HepG2 (cell line): ENCODE measurements around the gene NELFCD.

Source experiments
- BCL3 ChIP-seq: sonication (generic); formaldehyde crosslinking; IDR thresholded peaks from 2 replicates; pipeline ENCODE4 v1.5.1; 2020; ENCODE audit warnings: mild to moderate bottlenecking, missing genetic modification reagents, moderate library complexity
- CEBPB ChIP-seq: IDR thresholded peaks from 2 replicates; pipeline ENCODE4 v1.6.1; 2011; ENCODE audit warnings: low read depth, low read length, improper control_type of control experiment, borderline replicate concordance
- FOXP1 ChIP-seq, 2 experiments: fragments of 450-650 bp in 1 of 2; IDR thresholded peaks; 2 replicates each; pipeline ENCODE4 v1.6.1; 2017 to 2018; ENCODE audit warnings: antibody characterized with exemption in 1 of 2
- HNRNPUL1 ChIP-seq: fragments of 200-400 bp; formaldehyde crosslinking; IDR thresholded peaks from 2 replicates; pipeline ENCODE4 v1.6.1; 2017; ENCODE audit warnings: low read depth, mild to moderate bottlenecking, low read length, moderate library complexity
- MAX ChIP-seq: IDR thresholded peaks from 2 replicates; pipeline ENCODE4 v1.6.1; 2012; ENCODE audit warnings: inconsistent platforms
- POLR2AphosphoS5 ChIP-seq: IDR thresholded peaks from 2 replicates; pipeline ENCODE4 v1.6.1; 2012; ENCODE audit warnings: low read depth, low read length
- POLR2G ChIP-seq: fragments of 200-400 bp; formaldehyde crosslinking; IDR thresholded peaks from 2 replicates; pipeline ENCODE4 v1.6.1; 2018; ENCODE audit warnings: mild to moderate bottlenecking, low read depth, low read length, moderate library complexity
- RAD21 ChIP-seq: fragments of 450-650 bp; formaldehyde crosslinking; IDR thresholded peaks from 2 replicates; pipeline ENCODE4 v1.5.0; 2020; ENCODE audit warnings: mild to moderate bottlenecking
- RFX5 ChIP-seq: IDR thresholded peaks from 2 replicates; pipeline ENCODE4 v1.6.1; 2011; ENCODE audit warnings: low read depth, low read length, improper control_type of control experiment
- ZBTB1 ChIP-seq: sonication (generic); formaldehyde crosslinking; IDR thresholded peaks from 2 replicates; pipeline ENCODE4 v1.4.0; 2020; ENCODE audit warnings: missing genetic modification reagents, borderline replicate concordance
- ZNF337 ChIP-seq: sonication (generic); formaldehyde crosslinking; IDR thresholded peaks from 2 replicates; pipeline ENCODE4 v1.5.1; 2020; ENCODE audit warnings: missing genetic modification reagents, low read depth, mild to moderate bottlenecking, borderline replicate concordance
- ZNF549 ChIP-seq: sonication (generic); formaldehyde crosslinking; IDR thresholded peaks from 2 replicates; pipeline ENCODE4 v1.5.0; 2020; ENCODE audit warnings: missing genetic modification reagents
- ZNF577 ChIP-seq: sonication (generic); formaldehyde crosslinking; IDR thresholded peaks from 2 replicates; pipeline ENCODE4 v1.4.0; 2020; ENCODE audit warnings: mild to moderate bottlenecking, low read depth, missing genetic modification reagents, borderline replicate concordance
- ZNF670 ChIP-seq: sonication (generic); formaldehyde crosslinking; IDR thresholded peaks from 2 replicates; pipeline ENCODE4 v1.8.0; 2022; ENCODE audit warnings: mild to moderate bottlenecking, missing genetic modification reagents, borderline replicate concordance

DNA sequence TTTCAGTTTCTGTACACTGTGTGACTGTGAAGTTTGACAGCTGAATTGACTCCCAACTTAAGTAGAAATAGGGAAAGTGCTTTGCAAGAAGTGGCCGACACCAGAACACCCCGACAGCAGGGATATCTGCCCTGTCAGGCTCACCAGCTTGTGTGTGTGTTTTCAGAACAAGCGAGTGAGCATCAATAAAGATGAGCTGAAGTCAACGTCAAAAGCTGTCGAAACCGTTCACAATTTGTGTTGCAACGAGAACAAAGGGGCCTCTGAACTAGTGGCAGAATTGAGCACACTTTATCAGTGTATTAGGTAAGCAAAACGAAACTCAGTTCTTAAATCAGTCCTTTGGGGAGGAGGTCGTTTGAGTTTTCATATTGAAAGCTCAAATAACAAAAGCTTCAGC lies 10.7 kb downstream of the NELFCD start:
- TF ChIP-seq RFX5 (no peak), BCL3 (no peak), POLR2AphosphoS5 (no peak), ZNF337 (CRISPR knock-in tag) (no peak), ZBTB1 (CRISPR knock-in tag) (no peak), CEBPB (peak; percentile 92), RAD21 (CRISPR knock-in tag) (no peak), HNRNPUL1 (no peak), POLR2G (0 out of 2 replicates have a peak, but pooled peaks have one; percentile 8), FOXP1 (IDR thresholded peaks at IDR 0.05) (no peak), FOXP1 (CRISPR knock-in tag; IDR thresholded peaks at IDR 0.05) (no peak), ZNF577 (CRISPR knock-in tag) (no peak), ZNF670 (CRISPR knock-in tag) (no peak), MAX (no peak), ZNF549 (CRISPR knock-in tag) (no peak)
